Neural crest cell (in vitro differentiated cells): ENCODE measurements around the gene NEMP1. TPM values are rescaled to one million over a fixed set of nuclear protein-coding genes. Genes with fewer than 3 reads are reported as not detected.

Experiments used
- DNase-seq: peaks from one replicate; pipeline ENCODE4 v3.0.0; 2021; ENCODE audit warnings: low read depth, mixed read lengths, low spot score
- H3K27ac Mint-ChIP-seq: one replicate; pipeline ENCODE4 v1.8.0; 2021; ENCODE audit warnings: mild to moderate bottlenecking, mixed read lengths; ENCODE audit not compliant: unreplicated experiment
- H3K27me3 Mint-ChIP-seq: 2 replicates; pipeline ENCODE4 v1.8.0; 2021; ENCODE audit warnings: low read depth, mild to moderate bottlenecking, mixed read lengths
- H3K36me3 Mint-ChIP-seq: 2 replicates; pipeline ENCODE4 v1.8.0; 2021; ENCODE audit warnings: low read depth, mild to moderate bottlenecking, mixed read lengths
- H3K4me1 Mint-ChIP-seq: 2 replicates; pipeline ENCODE4 v1.8.0; 2021; ENCODE audit warnings: mixed read lengths
- H3K4me3 Mint-ChIP-seq: one replicate; pipeline ENCODE4 v1.8.0; 2021; ENCODE audit warnings: mild to moderate bottlenecking, mixed read lengths
- H3K9me3 Mint-ChIP-seq: 2 replicates; pipeline ENCODE4 v1.8.0; 2021; ENCODE audit warnings: mixed read lengths
- total RNA-seq: library from RNA; stranded (reverse); gene quantifications from 2 replicates; pipeline ENCODE4 v1.2.1, GENCODE V29; 2021
- TF ChIP-seq, protein P1 (sequence below): fragments of 200-600 bp; sonication (generic); conservative IDR thresholded peaks from 2 replicates; pipeline ENCODE4 v1.5.0; 2021; ENCODE audit warnings: antibody characterized with exemption, mild to moderate bottlenecking

NEMP1 gene
- total RNA-seq, 1 donor from 2014 or later, result 49.6 TPM

DNA sequence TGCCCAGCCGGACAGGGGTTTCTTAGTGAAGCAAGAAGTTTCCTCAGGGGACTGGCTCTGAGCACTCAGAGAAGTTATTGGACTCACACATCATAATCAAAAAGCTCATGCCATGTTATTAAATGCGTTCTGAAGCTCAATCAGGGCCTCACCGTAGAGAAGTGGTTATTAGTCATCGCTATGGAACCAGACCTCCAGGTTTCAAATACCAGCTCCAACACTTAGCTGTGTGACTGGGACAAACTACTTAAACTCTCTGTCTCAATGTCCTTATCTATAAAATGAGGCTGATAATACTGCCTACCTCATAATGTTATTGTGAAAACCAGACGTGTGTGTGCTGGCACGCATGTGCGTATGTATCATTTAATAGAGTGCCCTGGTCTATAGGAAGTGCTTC, 25.3 kb upstream of the NEMP1 start:
- DNase-seq, result no peak

DNA sequence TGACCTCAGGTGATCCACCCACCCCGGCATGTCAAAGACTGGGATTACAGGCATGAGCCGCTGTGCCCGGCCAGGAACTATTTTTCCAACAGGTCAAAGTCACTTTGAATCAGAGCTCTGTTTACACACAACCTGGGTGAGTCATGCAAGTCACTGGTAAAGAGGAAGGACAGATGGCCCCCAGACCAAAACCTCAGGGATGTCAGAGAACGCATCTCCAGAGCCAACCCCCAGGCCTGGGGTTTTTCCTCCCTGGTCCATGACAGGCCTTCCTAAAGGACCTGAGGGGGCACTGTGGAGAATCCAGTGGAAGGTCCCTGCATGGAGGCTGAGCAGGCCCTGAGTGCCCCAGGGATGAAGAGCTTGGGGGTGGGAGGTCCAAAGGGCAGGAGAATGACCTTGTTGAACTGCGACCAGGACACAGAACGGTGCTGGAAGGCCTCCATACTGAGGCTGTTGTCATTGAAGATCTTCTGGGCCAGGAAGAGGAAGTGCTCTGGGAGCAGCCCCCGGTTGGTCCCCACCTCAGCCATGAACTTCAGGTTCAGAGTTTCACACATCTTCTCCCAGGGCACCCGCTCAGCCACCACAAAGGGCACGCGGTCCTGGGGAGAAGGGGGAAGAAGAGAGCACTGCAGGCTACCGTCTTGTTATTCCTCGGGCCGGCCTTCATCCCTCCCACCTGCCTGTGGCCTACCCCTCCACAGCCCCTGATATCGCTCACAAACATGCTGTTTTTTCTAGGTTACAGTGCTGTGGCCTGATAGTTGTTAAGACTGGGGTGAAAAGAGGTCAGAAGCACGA, 23.5 kb upstream of the NEMP1 start:
- TF ChIP-seq, protein P1, sequence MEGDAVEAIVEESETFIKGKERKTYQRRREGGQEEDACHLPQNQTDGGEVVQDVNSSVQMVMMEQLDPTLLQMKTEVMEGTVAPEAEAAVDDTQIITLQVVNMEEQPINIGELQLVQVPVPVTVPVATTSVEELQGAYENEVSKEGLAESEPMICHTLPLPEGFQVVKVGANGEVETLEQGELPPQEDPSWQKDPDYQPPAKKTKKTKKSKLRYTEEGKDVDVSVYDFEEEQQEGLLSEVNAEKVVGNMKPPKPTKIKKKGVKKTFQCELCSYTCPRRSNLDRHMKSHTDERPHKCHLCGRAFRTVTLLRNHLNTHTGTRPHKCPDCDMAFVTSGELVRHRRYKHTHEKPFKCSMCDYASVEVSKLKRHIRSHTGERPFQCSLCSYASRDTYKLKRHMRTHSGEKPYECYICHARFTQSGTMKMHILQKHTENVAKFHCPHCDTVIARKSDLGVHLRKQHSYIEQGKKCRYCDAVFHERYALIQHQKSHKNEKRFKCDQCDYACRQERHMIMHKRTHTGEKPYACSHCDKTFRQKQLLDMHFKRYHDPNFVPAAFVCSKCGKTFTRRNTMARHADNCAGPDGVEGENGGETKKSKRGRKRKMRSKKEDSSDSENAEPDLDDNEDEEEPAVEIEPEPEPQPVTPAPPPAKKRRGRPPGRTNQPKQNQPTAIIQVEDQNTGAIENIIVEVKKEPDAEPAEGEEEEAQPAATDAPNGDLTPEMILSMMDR, result no peak
- peaks cover 2% of the 10 kb centered on the region for H3K36me3 Mint-ChIP-seq
- peaks cover 17% of the 10 kb centered on the region for H3K4me1 Mint-ChIP-seq
- peak overlapping the region; percentile 81 for H3K27ac Mint-ChIP-seq
- no peaks in the 10 kb centered on the region for H3K9me3 Mint-ChIP-seq
- no peak overlapping the region for H3K4me3 Mint-ChIP-seq
- H3K27me3 Mint-ChIP-seq, result no peaks in the 10 kb centered on the region
- DNase-seq, result no peak

More for the DNA sequence above, 25.3 kb upstream of the NEMP1 start:
- Mint-ChIP-seq H3K4me1 (peaks cover 20% of the 10 kb centered on the region), H3K4me3 (no peak overlapping the region), H3K36me3 (peaks cover 2% of the 10 kb centered on the region), H3K9me3 (no peaks in the 10 kb centered on the region), H3K27ac (no peak overlapping the region), H3K27me3 (no peaks in the 10 kb centered on the region)
- TF ChIP-seq, protein P1, result no peak

DNA sequence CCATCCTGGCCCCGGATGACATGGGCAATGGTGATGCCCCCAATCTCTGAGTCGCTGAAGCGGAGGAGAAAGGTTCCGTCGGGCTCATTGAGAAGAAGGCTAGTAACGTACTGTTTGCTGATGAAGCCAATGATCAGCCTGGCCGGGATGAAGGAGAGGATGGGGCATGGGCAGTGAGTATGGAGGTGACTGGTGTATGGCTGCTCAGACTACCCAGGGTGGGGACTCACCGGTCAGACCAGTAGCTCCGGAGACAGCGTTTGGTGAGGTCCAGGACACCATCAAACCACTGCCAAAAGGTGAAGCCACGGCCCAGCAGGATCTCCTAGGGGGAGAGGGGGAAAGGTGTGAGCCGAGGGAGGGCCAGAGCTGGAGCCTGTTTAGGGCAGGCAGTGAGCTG, 21.2 kb upstream of the NEMP1 start:
- H3K9me3 Mint-ChIP-seq, result no peaks in the 10 kb centered on the region
- H3K27ac Mint-ChIP-seq, result no peak overlapping the region
- H3K36me3 Mint-ChIP-seq, result peaks cover 2% of the 10 kb centered on the region
- DNase-seq, result no peak
- no peaks in the 10 kb centered on the region for H3K27me3 Mint-ChIP-seq
- TF ChIP-seq, protein P1, result no peak
- peak overlapping the region; percentile 4 for H3K4me3 Mint-ChIP-seq
- H3K4me1 Mint-ChIP-seq, result peaks cover 23% of the 10 kb centered on the region

DNA sequence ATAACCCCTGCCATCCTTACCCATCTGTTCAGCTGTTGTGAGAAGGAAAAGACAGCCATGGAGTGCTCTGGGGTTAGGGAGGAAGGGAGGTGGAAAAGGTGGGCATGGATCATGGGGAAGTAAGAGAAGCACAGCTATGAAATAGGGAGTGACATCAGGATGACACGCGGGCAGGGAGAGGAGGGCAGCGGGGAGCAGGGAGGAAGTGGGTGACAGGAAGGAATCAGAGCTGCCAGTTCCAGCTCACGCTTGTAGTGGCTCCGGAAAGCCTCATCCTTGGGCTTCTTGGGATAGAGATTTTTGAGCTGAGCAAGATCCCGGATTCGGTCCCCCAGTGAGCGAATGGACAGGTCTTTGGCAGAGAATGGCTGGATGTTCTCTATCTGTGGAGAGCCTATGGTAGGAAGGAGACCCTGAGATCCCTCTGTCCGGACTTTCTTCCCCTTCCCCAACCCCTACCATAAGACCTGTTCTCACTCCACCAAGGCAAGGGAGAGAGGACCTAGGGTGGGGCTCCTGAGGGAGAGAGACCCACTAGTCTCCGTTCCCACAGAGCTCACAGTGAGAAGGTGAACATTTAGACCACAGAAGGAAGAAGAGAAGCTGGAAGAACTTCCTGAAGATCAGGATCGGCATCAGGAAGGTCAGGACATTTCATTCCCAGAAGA, 20.6 kb upstream of the NEMP1 start:
- TF ChIP-seq, protein P1, result no peak
- no peak overlapping the region for H3K4me3 Mint-ChIP-seq
- no peaks in the 10 kb centered on the region for H3K27me3 Mint-ChIP-seq
- DNase-seq, result no peak
- no peak overlapping the region for H3K27ac Mint-ChIP-seq
- H3K9me3 Mint-ChIP-seq, result no peaks in the 10 kb centered on the region
- H3K4me1 Mint-ChIP-seq, result peaks cover 29% of the 10 kb centered on the region
- H3K36me3 Mint-ChIP-seq, result peaks cover 2% of the 10 kb centered on the region

DNA sequence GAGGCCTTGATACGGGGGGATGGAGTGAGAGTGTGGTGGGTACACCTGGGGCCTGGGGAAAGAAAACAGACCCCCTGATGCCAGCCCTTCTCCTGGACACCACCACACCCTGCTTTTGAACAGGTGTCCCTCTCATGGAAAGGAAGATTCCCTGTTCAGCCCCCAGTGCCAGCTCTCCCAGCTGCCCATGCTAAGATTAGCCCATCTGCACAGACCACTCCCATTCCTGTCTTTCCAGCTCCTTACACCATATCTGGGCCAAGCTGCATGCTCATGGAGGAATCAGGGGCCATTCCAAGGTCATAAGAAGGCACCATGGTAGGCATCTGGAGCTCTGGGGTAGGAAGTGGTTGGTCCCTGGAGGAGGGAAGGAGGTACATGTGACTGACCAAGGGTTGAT, 20.0 kb upstream of the NEMP1 start:
- no peaks in the 10 kb centered on the region for H3K9me3 Mint-ChIP-seq
- peaks cover 35% of the 10 kb centered on the region for H3K4me1 Mint-ChIP-seq
- no peak for DNase-seq
- H3K27ac Mint-ChIP-seq, result no peak overlapping the region
- H3K27me3 Mint-ChIP-seq, result peaks cover 3% of the 10 kb centered on the region
- H3K36me3 Mint-ChIP-seq, result peaks cover 5% of the 10 kb centered on the region
- no peak overlapping the region for H3K4me3 Mint-ChIP-seq
- TF ChIP-seq, protein P1, result no peak
